Right lobe of liver (tissue), 6 donors: ENCODE data around the gene PELI1. TPM values are rescaled to one million over a fixed set of nuclear protein-coding genes. Genes with fewer than 3 reads are reported as not detected.

Experiments used
- ATAC-seq, 4 donors: fragments of 200-7000 bp; cut with Tn5 transposase; one replicate each; pipeline ENCODE4 v1.9.1; 2020; ENCODE audit warnings: mild to moderate bottlenecking in 4 of 4, moderate library complexity in 4 of 4
- DNase-seq, 3 donors: peaks; one replicate each; pipeline ENCODE4 v3.0.0-alpha.2; 2020
- H3K27ac ChIP-seq, 3 donors: fragments of 200-600 bp; one replicate each; pipeline ENCODE4 v1.8.0; 2022
- H3K27me3 ChIP-seq, 2 donors: fragments of 200-600 bp; one replicate each; pipeline ENCODE4 v1.8.0; 2022
- H3K36me3 ChIP-seq, 4 donors: fragments of 200-600 bp; sonication (generic) in 1 of 4; one replicate each; pipeline versions ENCODE4 v1.5.1 to v1.8.0; 2017 to 2022; ENCODE audit warnings: control low read depth in 1 of 4
- H3K4me1 ChIP-seq, 4 donors: fragments of 200-600 bp; sonication (generic) in 1 of 4; one replicate each; pipeline versions ENCODE4 v1.5.1 to v1.8.0; 2017 to 2022; ENCODE audit warnings: control low read depth in 1 of 4
- H3K4me3 ChIP-seq, 3 donors: fragments of 200-600 bp; one replicate each; pipeline ENCODE4 v1.8.0; 2022
- H3K9me3 ChIP-seq, 4 donors: fragments of 200-600 bp; sonication (generic) in 1 of 4; one replicate each; pipeline versions ENCODE4 v1.5.1 to v1.8.0; 2017 to 2022; ENCODE audit warnings: control low read depth in 1 of 4
- POLR2A ChIP-seq: fragments of 450-650 bp; IDR thresholded peaks from one replicate; pipeline ENCODE4 v1.6.1; 2017; ENCODE audit warnings: antibody characterized with exemption, mild to moderate bottlenecking
- WGBS: methylation state at CpG from one replicate; pipeline ENCODE4 v1.1.6; 2018; ENCODE audit warnings: low coverage, low lambda C conversion rate; ENCODE audit not compliant: insufficient coverage; ENCODE audit errors: missing lambda C conversion rate; 5-methylcytosine and 5-hydroxymethylcytosine counted together
- intact Hi-C, 2 donors: fragments of 100-400 bp; cut with DNase I; formaldehyde crosslinking; loops; one replicate each; pipeline versions ENCODE4 v1.11.2 to v1.14.1; 2022
- total RNA-seq, 6 experiments: library from RNA; depleted of rRNA in 2 of 6; stranded (reverse); fragments of >200 nt in 2 of 6; fragmentation: NEBNext Ultra II Directional in 3 of 6; extraction: Animal tissue kit (Norgen Biotek cat#: 25700) in 3 of 6; gene quantifications; one replicate each; pipeline versions ENCODE4 v1.1.0 to v1.2.4, GENCODE V29; 2016 to 2023
- TF ChIP-seq, protein P1 (sequence below), 4 donors: fragments of 200-600 bp in 3 of 4; fragments of 450-650 bp in 1 of 4; IDR thresholded peaks; one replicate each; pipeline versions ENCODE4 v1.5.1 to v1.8.0; 2016 to 2022; ENCODE audit warnings: antibody characterized with exemption in 4 of 4, mild to moderate bottlenecking in 2 of 4
- donor health status: DM: no; HTN: yes; CAD: no.
- donor health status: DM: no; HTN: no; CAD: no.
- donor health status: DM: no; HTN: no; CAD: no.
- donor health status: DM: no; HTN: yes; CAD: no.
- donor health status: DM: no; HTN: yes; CAD: no.

PELI1 gene
- total RNA-seq, 6 experiments from 2014 or later = 4.7 to 18.8 (median 8.3) TPM

DNA sequence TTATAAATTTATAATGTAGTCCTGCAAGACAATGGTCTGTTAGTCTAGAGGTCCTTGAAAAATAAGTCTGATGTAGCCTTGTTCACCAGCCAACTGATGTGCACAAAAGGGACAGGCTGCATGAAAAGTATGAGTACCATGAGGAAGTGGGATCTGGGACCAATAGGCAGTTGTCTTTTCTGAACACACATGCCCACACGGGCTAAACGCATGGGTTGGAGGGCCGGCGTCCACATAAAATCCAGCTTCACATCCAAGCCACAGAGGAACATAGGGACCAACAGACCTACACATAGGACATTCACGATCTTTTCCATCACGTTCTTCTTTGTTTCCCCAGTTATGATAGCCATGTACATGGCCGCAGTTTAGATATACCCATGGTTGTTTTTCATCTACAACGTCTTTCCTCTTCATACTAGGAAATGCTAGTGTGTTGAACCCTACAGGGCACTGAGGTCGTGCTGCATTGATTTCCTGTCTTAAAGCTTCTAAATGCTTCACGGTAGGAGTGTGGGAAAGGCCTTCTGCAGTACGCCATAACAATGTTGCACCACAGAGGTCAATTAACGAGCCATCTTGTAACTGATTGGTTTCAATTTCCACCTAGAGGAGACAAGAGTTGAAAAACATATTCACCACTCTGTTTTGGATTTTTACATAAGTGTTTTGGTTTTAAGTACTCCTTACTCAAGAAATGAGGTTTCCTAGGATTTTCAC, 49.4 kb downstream of the PELI1 start:
- Histone ChIP-seq H3K27me3 (no peaks in the 10 kb centered on the region), H3K27ac (no peak overlapping the region), H3K9me3 (no peaks in the 10 kb centered on the region), H3K36me3 (peaks cover 0 to 27% (median 20%) of the 10 kb centered on the region in 4 donors), H3K4me1 (no peaks in the 10 kb centered on the region), H3K4me3 (no peak overlapping the region)
- ATAC-seq (peak in 1 of 4 donors; percentile 15), DNase-seq (no peak)
- intact Hi-C loops = no loop called here
- 75% methylated on average over 10 of the region's 12 CpGs for WGBS
- TF ChIP-seq, protein P1, sequence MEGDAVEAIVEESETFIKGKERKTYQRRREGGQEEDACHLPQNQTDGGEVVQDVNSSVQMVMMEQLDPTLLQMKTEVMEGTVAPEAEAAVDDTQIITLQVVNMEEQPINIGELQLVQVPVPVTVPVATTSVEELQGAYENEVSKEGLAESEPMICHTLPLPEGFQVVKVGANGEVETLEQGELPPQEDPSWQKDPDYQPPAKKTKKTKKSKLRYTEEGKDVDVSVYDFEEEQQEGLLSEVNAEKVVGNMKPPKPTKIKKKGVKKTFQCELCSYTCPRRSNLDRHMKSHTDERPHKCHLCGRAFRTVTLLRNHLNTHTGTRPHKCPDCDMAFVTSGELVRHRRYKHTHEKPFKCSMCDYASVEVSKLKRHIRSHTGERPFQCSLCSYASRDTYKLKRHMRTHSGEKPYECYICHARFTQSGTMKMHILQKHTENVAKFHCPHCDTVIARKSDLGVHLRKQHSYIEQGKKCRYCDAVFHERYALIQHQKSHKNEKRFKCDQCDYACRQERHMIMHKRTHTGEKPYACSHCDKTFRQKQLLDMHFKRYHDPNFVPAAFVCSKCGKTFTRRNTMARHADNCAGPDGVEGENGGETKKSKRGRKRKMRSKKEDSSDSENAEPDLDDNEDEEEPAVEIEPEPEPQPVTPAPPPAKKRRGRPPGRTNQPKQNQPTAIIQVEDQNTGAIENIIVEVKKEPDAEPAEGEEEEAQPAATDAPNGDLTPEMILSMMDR (IDR thresholded peaks at IDR 0.05) = no peak
- no peak for TF ChIP-seq POLR2A

DNA sequence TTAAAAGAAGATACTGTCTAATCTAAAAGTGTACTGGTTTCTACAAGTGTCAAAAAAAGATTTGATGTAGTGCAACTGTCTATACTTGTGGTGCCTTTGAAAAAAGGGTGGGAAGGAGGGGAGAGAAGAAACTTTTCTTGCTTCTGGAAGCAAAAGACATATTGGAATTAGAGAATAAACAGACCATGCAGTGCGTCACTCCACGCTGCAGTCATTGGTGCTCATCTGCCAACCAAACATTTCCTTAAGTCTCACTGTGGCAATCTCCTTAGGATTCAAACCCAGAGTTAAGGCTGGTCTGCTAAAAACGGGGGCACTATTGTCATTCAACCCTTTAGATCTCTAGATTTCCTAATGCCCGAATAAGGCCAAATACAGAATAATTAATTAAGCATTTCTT, 50.9 kb downstream of the PELI1 start:
- H3K9me3 ChIP-seq = no peaks in the 10 kb centered on the region
- intact Hi-C loops = no loop called here
- H3K27me3 ChIP-seq = no peaks in the 10 kb centered on the region
- WGBS = 70% methylated on average over 4 of the region's 4 CpGs
- no peak overlapping the region for H3K4me3 ChIP-seq
- H3K36me3 ChIP-seq = peaks cover 0 to 27% (median 20%) of the 10 kb centered on the region in 4 donors
- TF ChIP-seq, protein P1 (IDR thresholded peaks at IDR 0.05) = no peak
- no peak for TF ChIP-seq POLR2A
- DNase-seq = no peak
- ATAC-seq = no peak
- no peaks in the 10 kb centered on the region for H3K4me1 ChIP-seq
- H3K27ac ChIP-seq = no peak overlapping the region

DNA sequence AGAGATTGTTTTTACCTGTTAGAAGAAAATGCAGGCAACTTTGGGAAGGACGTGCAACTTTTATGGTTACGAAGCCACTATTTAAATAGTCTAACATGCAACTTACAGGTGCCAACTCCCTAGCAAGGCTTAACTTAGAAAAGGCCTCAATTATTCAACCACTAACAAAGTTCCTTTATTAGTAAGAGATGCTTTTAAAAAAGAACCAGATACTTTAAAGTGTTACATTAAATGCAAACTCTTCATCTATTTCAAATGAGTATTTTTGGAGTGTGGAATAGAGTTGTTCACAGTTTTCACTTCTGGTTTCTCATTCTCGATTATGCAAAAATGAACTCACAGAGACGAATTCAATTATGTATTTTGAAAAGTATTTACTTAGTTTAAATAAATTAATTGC, 51.7 kb downstream of the PELI1 start:
- no peak overlapping the region for H3K27ac ChIP-seq
- H3K9me3 ChIP-seq = no peaks in the 10 kb centered on the region
- H3K27me3 ChIP-seq = no peaks in the 10 kb centered on the region
- H3K4me1 ChIP-seq = no peaks in the 10 kb centered on the region
- DNase-seq (no peak), ATAC-seq (no peak)
- H3K4me3 ChIP-seq = no peak overlapping the region
- WGBS = 87% methylated on average over 4 of the region's 4 CpGs
- H3K36me3 ChIP-seq = peaks cover 0 to 27% (median 20%) of the 10 kb centered on the region in 4 donors
- intact Hi-C loops = no loop called here
- TF ChIP-seq, protein P1 (IDR thresholded peaks at IDR 0.05) = no peak
- no peak for TF ChIP-seq POLR2A

DNA sequence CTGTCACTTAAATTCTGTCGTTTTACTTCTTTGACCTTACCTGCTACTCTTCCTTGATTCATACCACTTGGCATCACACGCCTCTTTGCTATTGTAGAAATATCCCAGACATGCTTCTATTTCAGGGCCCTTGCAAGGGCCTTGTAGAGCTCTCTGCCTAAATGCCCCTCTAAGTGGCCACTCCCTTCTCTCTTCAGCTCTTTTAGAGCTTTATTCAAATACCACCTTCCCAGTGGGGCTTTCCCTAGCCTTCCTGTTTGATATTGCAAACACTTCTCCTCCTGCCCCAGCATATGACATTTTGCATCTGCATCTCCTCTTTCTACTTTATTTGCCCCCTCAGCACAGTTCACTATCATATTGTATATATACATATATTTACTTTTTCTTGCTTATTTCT, 54.0 kb downstream of the PELI1 start:
- TF ChIP-seq POLR2A = no peak
- TF ChIP-seq, protein P1 (IDR thresholded peaks at IDR 0.05) = no peak
- peaks cover 0 to 15% (median 8%) of the 10 kb centered on the region in 4 donors for H3K36me3 ChIP-seq
- H3K27ac ChIP-seq = no peak overlapping the region
- H3K4me3 ChIP-seq = no peak overlapping the region
- DNase-seq = no peak
- 93% methylated on average over 2 of the region's 2 CpGs for WGBS
- no peaks in the 10 kb centered on the region for H3K4me1 ChIP-seq
- no peaks in the 10 kb centered on the region for H3K9me3 ChIP-seq
- H3K27me3 ChIP-seq = no peaks in the 10 kb centered on the region
- intact Hi-C loops = no loop called here
- ATAC-seq = no peak
